ENCODE measurements around the gene NEBL.

NEBL gene

DNA sequence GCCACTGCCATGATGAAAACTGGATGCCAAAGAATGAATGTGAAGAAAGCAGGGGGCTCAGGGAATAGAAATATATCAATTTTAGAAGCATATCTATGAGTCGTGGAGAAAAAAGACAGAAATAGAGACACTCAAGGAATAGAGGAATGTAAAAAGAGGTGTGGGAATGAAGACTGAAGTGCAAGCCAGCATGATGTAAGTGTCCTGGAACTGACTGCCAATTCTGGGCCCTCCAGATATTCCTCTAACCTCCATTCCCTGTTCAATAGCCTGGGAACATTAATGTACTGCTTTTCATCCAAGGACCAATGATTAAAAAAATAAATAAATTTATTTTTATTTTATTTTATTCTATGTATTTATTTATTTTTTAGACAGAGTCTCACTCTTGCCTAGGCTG lies 40.6 kb downstream of the NEBL start:
- no peak for DNase-seq

DNA sequence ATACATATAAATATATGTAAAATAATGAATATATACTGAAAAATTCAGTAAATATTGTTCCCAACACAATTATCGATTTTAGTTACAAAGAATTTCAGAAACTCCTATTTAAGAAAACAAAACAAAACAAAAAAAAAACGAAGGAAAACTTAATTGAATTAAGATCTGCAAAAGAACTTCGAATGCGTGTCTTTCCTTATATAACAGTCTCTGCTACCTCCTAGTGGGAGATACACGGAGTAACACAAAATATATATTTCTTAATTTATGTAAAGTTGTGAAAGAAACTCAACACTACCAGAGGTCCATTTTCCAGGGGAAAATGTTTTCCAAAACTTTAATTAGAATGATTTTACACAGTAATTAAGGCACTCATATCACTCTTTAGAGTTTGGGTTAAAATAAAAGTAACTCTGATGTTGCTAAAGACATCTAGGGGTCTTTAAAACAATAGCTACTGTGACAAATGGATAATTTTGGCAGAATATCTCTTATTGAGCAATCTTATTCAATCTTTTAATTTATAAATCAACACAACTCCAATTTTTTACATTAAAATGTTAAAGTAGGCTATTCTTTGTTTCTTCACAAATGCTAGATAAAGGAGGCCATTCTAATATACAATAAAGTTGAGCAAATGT lies 41.6 kb downstream of the NEBL start:
- DNase-seq = no peak

DNA sequence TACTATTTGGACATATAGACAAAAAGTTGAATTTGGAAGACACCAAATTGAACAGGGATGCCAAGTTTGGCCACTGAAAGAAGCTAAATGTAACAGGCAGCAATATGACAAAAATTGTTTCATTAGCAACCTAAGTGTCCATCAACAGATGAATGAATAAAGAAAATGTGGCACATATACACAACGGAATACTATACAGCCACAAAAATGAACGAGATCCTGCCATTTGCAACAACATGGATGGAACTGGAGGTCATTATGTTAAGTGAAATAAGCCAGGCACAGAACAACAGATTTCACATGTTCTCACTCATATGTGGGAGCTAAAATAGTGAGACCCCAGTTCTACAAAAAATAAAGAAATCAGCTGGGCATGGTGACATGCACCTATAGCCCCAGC lies 43.8 kb downstream of the NEBL start:
- no peak for DNase-seq

DNA sequence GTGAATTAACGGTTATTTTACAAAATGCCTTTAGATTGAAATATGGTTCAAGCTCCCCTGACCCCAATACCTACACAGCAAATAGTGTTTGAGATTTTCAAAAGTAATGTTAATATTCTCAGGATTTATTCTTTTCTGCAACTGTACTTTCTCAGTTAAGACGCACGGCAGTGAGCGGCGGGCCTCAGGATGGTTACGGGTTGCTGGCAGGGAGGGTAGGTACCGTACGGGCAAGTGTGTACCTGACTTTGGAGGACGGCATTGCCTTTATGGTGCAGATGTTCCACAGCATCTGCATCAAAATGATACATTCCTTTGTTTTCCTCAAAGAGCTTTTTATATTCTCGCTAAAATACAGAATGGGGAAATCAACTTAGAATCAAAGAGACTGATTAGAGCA lies 44.8 kb downstream of the NEBL start:
- no peak for DNase-seq

DNA sequence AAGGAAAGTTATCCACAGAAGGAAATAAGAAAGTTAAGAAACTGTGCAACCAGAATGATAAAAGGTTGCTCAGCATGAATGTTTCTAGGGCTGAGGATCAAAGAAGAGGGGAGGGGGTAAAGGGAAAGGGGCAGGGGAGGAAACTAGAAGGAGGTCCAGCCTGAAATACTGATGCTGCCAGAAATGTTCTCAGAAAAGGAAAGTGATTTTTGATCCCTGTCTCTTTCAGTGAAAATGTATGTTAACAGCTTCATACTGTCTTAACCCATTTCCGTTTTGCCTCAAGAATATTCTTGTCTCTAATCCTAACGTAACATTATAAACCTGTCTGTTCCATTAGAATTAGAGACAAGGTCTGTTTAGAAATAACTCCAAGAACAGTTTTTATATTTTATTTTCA lies 49.6 kb downstream of the NEBL start:
- no peak for DNase-seq

DNA sequence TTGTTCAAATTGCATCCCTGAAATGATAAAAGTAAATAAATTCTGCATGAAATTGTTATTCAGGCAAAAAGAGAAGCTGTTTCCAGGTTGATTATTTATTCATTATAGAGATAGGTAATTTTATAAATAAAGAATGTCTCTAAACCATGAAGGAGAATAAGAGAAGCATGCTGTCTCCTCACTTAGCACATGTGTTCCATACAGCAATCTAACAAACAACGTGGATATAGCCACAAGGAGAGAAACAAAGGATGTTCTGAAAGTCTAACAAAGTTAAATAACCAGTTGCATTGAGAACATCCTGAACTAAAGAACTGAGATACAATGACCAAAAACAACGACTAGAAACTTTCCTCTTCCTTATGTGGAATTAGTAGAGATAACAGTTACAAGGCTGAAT lies 50.8 kb downstream of the NEBL start:
- DNase-seq = no peak

DNA sequence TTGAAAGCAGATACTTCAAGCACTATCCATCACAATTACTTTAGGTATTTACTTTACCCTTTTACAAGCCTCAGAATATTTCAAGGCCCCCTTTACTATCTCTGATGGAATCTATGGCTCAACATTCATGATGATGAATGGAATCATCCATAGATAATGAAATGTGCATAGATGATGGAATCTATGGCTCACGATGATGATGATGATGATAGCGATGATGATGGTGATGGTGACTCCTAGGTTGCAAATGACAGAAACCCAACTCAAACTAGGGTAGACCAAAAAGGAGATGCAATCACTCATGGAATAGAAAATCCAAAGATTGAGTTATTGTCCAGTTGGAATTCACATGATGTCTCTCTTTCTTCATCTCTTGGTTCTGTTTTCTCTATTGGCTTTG lies 55.7 kb downstream of the NEBL start:
- no peak for DNase-seq

DNA sequence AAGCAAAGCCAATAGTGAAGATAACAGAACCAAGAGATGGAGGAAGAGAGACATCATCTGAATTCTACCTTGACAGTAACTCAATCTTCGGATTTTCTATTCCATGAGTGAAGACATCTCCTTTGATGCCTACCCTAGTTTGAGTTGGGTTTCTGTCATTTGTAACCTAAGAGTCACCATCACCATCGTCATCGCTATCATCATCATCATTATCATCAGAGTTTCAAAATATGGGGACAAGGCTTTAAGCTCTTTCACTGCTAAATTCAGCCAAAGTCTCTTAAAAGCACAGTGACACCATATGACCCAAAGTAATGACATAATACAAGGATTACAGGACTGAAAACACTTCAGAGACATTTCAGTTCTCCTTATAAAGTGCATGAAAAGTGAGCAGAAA lies 57.2 kb downstream of the NEBL start:
- DNase-seq = no peak

DNA sequence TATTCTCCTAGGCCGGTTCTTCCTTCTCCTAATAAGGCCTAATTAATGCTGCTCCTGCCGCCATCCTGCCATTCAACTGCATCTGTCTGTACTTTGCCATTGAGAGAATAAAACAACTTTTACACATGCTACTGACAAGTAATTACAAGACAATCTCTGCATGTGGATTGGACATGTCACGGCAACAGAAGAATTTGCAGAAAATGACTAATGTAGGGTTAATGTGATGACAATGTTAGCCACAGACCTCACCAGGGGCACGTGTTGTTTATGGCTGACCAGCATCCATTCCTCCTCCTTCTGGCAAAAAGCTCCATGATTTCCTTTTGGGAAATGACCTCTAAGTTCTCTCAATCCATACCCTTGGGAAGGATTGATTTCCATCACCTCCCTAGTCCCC lies 58.0 kb downstream of the NEBL start:
- no peak for DNase-seq

DNA sequence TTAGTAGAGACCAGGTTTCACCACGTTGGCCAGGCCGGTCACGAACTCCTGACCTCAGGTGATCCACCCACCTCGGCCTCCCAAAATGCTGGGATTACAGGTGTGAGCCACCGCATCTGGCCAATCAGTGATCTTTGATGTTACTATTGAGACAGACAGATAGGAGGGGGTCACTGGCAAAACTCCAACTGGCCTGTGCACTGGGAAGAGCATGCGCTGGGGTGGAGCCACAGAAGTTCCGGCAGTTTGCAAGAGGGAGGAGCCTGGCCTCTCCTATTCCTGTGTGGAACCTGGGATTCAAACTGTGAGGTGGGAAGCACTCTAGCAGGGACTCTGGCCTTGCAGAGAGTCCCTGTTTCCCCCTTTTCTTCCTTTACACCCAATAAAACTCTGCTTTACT lies 60.7 kb downstream of the NEBL start:
- no peak for DNase-seq

DNA sequence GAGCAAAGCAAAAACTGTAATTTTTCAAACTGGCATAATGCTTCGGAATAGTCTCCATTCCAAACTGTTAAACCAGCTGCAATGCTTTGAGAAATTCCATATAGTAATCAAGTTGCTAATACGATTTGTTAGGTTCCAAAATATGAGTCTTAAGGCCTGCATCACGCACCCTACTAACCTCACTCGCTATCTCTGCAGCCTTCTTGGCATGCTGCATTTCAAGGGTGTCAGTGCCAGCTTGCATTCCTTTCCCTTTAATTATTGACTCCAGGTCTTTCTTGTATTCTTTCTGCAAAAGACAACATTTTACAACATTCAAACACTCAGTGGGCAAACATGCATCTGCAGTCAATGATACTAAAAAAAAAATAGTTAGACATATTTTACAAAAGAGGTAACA lies 61.8 kb downstream of the NEBL start:
- DNase-seq = no peak

DNA sequence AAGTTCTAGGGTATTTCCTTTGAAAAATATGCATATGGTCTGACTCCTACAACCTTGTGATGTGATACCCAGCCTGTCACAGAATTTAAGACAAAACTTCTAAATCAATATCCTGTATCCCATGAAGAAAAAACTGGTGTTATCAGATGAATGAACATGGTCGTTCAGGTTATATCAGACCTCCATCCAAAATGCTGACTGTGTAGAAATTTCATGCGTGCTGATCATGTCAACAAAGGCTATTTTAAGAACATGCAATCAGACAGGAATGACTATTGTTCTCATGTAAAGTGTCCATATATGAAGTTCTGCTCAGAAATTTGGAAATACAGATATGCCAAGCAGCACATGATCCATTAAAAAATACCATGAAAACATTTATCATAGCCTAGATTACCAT lies 62.3 kb downstream of the NEBL start:
- DNase-seq = no peak

DNA sequence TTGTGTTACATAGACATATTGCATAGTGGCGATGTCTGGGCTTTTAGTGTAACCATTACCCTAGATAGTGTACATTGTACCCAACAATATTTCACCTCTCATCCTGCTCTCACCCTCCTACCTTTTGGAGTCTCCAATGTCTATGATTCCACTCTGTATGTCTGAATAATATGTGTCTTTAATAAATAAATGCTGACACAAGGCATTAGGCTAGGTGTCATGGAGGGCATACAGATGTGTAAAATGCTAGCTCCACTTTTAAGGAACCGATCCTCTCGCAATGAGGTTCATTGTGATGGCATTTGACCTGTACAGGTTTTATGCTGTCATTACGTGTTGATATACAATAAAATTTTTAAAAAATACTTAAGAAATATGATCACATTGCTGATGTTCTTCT lies 74.3 kb downstream of the NEBL start:
- DNase-seq = no peak

DNA sequence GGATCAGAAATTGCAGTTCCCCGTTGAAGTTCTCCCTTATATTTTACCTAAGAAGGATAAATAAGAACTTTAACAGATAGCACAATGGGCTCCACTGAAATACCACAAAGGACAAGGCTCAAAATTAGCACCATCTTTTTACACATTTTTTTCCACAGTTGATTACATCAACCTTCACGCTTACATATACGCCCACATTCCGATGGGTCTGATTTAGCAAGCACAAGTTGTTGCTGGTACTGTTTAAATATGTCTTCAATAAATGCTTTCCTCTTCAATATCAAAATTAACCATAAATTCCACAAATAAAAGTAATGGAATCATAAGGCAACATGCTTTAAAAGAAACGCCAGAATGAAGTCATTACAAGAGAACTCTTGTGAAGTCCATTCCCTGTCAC lies 79.5 kb downstream of the NEBL start:
- no peak for DNase-seq

DNA sequence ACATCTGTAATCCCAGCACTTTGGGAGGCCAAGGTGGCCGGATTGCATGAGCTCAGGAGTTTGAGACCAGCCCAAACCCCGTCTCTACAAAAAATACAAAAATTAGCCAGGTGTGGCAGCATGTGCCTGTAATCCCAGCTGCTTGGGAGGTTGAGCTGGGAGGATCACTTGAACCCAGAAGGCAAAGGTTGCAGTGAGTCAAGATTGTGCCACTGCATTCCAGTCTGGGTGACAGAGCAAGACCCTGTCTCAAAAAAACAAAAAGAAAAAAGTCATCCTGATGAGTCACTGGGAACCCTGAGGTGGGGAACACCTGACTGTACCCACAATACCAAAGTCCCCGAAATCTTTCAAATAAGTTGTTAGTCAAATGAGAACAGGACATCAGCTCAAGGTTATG lies 80.0 kb downstream of the NEBL start:
- DNase-seq = no peak

DNA sequence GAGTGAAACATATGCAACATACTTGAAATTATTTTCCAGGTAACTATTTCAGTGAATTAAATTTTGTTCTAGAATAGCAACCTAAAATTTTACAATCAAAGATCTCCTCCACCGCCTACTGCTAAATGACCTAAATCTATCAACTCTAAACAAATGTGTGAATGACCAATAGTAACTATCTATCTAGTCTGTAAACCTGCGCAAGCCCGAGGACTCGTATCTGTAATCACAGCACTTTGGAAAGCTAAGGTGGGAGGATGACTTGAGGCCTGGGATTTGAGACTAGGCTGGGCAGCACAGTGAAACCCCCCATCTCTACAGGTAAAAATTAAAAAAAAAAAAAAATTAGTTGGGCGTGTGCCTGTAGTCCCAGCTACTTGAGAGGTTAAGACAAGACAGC lies 83.0 kb downstream of the NEBL start:
- no peak for DNase-seq

DNA sequence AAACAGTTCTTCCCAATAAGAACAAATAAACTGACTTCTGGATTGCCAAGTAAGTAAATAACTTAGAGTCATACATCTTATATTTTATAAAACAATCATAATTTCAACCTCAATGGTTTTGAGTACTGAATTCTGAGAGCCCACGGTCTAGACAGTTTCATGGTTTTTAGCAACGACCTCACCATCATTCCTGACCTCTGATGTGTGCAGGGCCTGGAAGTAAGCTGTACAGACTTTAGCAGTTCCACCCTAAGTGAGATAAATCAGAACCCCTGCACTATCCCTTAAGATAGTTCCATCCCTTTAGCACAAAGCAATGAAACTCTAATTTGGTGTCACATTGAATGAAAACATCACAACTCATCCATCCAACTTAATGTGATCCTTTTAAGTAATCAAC lies 86.0 kb downstream of the NEBL start:
- no peak for DNase-seq

DNA sequence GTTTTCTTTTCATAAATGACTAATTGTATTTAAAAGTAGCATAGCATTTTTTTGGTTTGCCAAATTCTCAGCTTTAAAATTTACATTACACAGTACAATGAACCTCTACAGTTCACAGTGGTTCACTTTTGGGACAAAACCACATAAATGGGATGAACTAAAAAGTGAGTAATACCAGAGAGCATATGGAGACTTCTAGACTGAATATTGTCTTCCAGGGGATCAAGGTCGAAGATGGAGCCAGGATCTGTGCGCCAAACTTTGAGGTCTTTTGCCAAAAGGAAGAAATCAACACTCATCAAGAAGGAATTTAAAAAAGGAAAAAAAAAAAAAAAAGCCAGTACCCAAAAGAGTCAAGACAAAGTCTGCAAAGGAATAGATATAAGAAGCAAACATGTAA lies 87.5 kb downstream of the NEBL start:
- no peak for DNase-seq

DNA sequence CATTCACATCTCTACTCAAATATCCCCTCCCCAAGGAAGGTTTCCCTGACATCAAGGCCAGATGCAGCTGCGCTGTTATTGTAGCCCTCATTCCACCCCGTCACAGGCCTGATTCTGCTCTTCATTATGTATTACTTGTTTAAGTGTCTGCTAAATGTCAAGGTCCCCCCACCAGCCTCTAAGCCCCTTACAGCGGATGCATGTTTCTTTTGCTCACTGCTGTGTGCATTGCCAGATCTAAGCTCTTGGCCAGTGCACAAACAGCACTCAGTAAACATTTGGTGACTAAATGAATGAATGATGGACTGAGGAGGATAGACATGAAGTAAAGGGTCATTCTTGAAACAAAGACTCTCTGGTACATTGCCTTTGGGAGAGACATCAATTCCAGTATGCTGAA lies 90.6 kb downstream of the NEBL start:
- no peak for DNase-seq

DNA sequence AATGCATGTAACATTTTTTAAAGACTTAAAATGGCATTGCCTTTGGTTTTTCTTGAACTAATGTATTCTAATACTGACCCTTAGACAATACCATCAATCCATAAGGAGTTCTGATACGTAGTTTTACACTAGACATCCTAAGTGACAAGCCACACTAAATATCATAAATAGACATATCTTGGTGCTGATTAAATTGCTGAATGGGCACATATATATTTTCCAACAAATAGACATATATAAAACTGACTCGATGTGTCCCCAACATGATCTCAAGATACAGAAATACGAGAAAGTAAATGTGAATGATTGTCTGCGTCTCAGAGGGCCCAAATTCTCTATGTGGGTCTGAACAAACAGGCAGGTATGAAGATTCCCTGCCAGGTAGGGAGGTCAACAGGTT lies 99.8 kb downstream of the NEBL start:
- no peak for DNase-seq

DNA sequence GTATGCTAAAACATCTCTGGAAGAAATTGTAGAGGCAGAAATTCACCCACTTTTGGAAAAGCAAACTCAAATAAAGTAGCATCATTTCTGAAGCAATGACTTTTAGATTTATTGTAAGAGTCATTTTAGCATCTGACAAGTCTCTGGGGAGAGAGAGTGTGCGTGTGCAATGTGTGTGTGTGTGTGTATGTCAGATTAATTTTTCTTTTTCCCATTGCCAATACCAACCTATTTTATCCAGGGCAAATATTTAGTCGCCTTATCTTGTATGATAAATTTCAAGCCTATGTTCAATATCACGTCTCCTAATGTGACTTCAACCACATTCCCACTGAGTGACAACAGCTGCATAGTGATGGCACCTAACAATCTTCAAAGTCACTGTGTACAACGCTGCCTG lies 101.7 kb downstream of the NEBL start:
- DNase-seq = no peak

DNA sequence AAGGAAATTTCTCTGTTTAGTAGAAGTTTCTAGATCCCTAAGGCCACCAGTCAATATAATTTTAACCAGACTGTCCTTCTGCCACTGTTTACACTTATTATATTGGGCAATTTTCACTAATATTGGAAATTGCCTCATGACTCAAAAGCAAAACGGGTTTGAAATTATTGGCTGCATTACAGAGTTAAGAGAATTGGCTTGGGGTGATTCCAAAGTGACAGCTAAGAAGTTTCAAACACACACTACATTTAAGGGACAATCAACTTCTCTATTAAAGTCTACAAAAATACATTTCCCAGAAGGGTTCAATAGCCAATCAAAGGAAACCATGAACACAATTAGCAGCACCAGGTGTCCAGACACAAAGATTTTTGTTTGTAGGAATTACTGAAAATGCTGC lies 111.9 kb downstream of the NEBL start:
- DNase-seq = no peak

DNA sequence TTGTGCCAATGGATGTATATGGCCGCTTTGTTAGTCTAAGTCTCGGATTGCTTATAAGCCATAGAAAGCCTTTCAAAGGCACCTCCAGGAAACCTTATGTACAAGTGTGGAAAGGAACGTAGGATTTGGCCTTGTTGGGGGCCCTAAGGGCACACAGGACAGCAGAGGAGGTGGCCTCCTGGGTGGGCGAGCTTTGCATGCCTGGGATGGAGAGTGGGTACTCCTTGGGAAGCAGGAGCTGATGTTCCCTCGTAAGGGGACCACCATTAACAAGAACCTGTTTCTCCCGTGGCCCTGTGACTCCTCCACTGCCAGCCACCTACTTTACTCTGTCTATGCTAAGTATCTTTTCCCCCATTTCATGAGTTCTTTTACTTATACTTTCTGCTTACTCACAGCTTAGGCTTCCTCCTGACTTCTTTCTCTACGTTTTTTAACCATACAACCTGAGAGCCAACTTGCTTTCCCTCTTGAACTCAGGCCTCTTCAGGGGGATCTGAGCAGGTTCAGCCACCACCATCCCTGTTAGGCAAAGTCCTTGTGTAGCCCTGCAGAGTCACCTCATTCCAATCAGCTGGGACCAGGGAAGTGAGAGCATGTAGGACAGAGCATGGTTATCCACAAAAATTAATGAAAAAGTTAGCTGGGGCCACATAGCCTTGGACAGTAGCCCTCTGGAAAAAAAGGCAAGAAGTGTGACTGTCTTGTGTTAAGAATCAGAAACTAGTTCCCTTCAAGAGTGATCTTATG lies 118.9 kb downstream of the NEBL start:
- DNase-seq = no peak

DNA sequence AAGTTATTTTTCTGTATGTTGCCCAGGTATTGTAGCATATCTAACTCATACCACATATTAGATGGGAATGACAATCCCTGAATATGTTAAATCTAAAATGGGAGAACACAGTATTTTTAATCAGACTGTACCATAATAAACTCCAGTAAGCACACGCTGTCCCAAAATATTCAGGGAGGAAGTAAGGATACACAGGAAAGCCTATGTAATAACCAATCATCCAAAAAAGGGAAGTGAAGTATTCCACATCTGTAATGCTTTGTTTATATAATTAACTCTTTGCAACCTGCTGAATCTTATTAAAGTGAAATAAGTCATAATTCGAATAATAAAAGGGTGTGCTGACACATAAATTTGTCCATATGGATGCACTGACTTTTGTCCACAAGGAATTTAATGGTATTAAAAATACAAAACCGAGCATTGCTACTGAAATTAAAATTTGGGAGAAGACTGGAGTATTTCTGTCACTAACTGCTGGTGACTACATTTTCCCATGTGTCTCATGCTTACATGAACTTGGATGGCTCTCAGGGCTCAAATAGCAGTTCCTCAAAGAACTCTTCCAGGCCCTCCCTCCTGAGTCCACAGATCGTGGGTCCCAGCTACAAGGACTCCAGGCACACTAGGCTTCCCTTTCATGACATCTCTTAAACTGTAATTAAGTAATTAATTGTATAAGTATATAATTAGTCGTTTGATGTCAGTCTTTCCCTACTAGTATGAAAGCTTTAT lies 120.6 kb downstream of the NEBL start:
- no peak for DNase-seq

DNA sequence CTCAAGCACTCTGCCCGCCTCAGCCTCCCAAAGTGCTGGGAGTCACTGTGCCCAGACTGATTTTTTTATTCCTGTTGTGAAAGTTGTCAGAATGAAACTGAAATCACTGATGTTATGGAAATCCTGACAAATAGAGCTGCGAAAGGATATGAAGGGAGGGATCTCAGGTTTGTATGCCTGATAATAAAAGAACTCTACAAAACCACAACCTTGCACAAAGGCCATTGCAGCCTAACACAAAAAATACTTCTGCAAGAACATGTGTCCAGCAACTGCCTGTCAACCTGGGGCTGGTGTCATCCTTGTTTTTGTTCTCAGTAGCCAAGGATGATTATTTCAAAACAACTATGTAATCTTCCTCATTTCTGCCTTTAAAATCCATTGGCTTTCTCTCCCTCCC lies 126.1 kb downstream of the NEBL start:
- no peak for DNase-seq
